Loucy (cell line): ENCODE results near the gene BRWD1.

ENCODE experiments used
- CTCF ChIP-seq: fragments of 200-600 bp; sonication (generic); conservative IDR thresholded peaks from 2 replicates; pipeline ENCODE4 v1.5.1; 2014; ENCODE audit warnings: mild to moderate bottlenecking, antibody characterized with exemption, low read length
- EZH2phosphoT487 ChIP-seq: fragments of 200-600 bp; IDR thresholded peaks from 2 replicates; pipeline ENCODE4 v1.6.1; 2018; ENCODE audit warnings: antibody characterized with exemption, mild to moderate bottlenecking, moderate library complexity, borderline replicate concordance

GRCh38 chr21:39334611-39335010 lies 21.2 kb upstream of the BRWD1 start:
- TF ChIP-seq CTCF, result no peak
- no peak for TF ChIP-seq EZH2phosphoT487
